GM12878 (cell line): ENCODE data around the gene FCRLB. TPM values are rescaled to one million over a fixed set of nuclear protein-coding genes. Genes with fewer than 3 reads are reported as not detected.

Experiments
- BCLAF1 ChIP-seq: fragments of 450-650 bp; IDR thresholded peaks from 2 replicates; pipeline ENCODE4 v1.6.1; 2017; ENCODE audit warnings: antibody characterized with exemption, mild to moderate bottlenecking, moderate library complexity
- CTCF ChIP-seq, 3 experiments: IDR thresholded peaks in 2 of 3; conservative IDR thresholded peaks in 1 of 3; 2 replicates each; pipeline ENCODE4 v1.5.1; 2011; ENCODE audit warnings: low read depth in 3 of 3, low read length in 3 of 3, mild to moderate bottlenecking in 3 of 3, control low read depth in 2 of 3, moderate library complexity in 2 of 3, inconsistent platforms in 1 of 3, mixed read lengths in 1 of 3; ENCODE audit not compliant: control insufficient read depth in 2 of 3, insufficient read depth in 1 of 3; ENCODE audit errors: extremely low read depth in 1 of 3
- E2F8 ChIP-seq: fragments of 450-650 bp; IDR thresholded peaks from 2 replicates; pipeline ENCODE4 v1.6.1; 2018; ENCODE audit warnings: mild to moderate bottlenecking, low read depth, moderate library complexity; ENCODE audit not compliant: partially characterized antibody
- ESRRA ChIP-seq: IDR thresholded peaks from 2 replicates; pipeline ENCODE4 v1.6.1; 2012; ENCODE audit warnings: mild to moderate bottlenecking, low read length, improper control_type of control experiment
- HCFC1 ChIP-seq: fragments of 150-350 bp; IDR thresholded peaks from 2 replicates; pipeline ENCODE4 v1.6.1; 2014; ENCODE audit warnings: low read length
- RUNX3 ChIP-seq: IDR thresholded peaks from 2 replicates; pipeline ENCODE4 v1.6.1; 2012; ENCODE audit warnings: low read length, inconsistent platforms
- SIX5 ChIP-seq: IDR thresholded peaks from 2 replicates; pipeline ENCODE4 v1.6.1; 2011; ENCODE audit warnings: mild to moderate bottlenecking, low read depth, low read length, moderate library complexity; ENCODE audit not compliant: severe bottlenecking
- ZNF217 ChIP-seq: fragments of 450-650 bp; IDR thresholded peaks from 2 replicates; pipeline ENCODE4 v1.6.1; 2017; ENCODE audit warnings: antibody characterized with exemption, mild to moderate bottlenecking
- ZSCAN29 ChIP-seq: fragments of 450-650 bp; IDR thresholded peaks from 2 replicates; pipeline ENCODE4 v1.6.1; 2017; ENCODE audit warnings: mild to moderate bottlenecking, moderate library complexity
- polyA plus RNA-seq, 11 experiments: library from polyadenylated mRNA; depleted of rRNA in 4 of 11; unstranded in 6 of 11; stranded (reverse) in 5 of 11; fragments of >200 nt; fragmentation: Nextera tagmentation in 4 of 11; fragmentation: Illumina TruSeq in 1 of 11; extraction: Ambion mirVana in 4 of 11; extraction: Trizol in 1 of 11; gene quantifications; 1 replicate in 1 of 11; 2 replicates in 10 of 11; pipeline versions ENCODE4 v1.2.1 to v1.2.3, GENCODE V29; 2011 to 2016; ENCODE audit warnings: inconsistent platforms in 2 of 11, missing spikeins in 2 of 11, low read depth in 1 of 11
- total RNA-seq, 4 experiments: library from RNA; depleted of rRNA in 3 of 4; stranded (reverse); fragments of >200 nt in 3 of 4; fragmentation: Illumina TruSeq in 1 of 4; extraction: Trizol in 1 of 4; gene quantifications; 2 replicates each; pipeline versions ENCODE4 v1.2.1 to v1.2.3, GENCODE V29; 2013 to 2021

The FCRLB gene
- total and polyA plus RNA-seq, 10 of the 15 experiments (the other 5 are each of a cell fraction or from before 2014, with no cell fraction given), result 0.55 to 11.7 (median 5.6) TPM

- TF ChIP-seq BCLAF1 (no peak), E2F8 (no peak), ZNF217 (no peak), CTCF (IDR thresholded peaks at IDR 0.05 in 2 of 3, conservative IDR thresholded peaks at IDR 0.05 in 1 of 3; ENCODE audit: control insufficient read depth in 2 of 3, extremely low read depth in 1 of 3, insufficient read depth in 1 of 3, low read depth in 3 of 3, low read length in 3 of 3) (no peak), ESRRA (no peak), HCFC1 (no peak), RUNX3 (peak; percentile 19; the same call in 1 of the 2 replicates), SIX5 (no peak), ZSCAN29 (no peak)
These were observed 7.3 kb downstream of the FCRLB start (continued) for GRCh38 chr1:161728376-161729226.
